A673 (cell line): Measurements from ENCODE around the gene GALNT14. TPM values are rescaled to one million over a fixed set of nuclear protein-coding genes. Genes with fewer than 3 reads are reported as not detected.

Source experiments
- BruUV-seq: library from RNA; stranded (reverse); fragments of 400-500 nt; replicated peaks from 2 replicates; lab custom pipeline; 2021; lab: Mats Ljungman, UMichigan
- CTCF ChIA-PET: fragments of 300-600 bp; sonication (Branson Sonifier 250); formaldehyde crosslinking; loops from one replicate; lab custom pipeline; 2022; ENCODE audit warnings: antibody characterized with exemption; lab: Charles Lee
- POLR2A ChIA-PET: fragments of 300-600 bp; sonication (Branson Sonifier 250); formaldehyde crosslinking; loops from one replicate; lab custom pipeline; 2022; ENCODE audit warnings: antibody characterized with exemption; ENCODE audit not compliant: low non-redundant PET; lab: Charles Lee
- DNase-seq: peaks from one replicate; pipeline ENCODE4 v3.0.0-alpha.2; 2015; ENCODE audit warnings: low spot score
- H3K27ac ChIP-seq: fragments of 200-600 bp; sonication (generic); 2 replicates; pipeline ENCODE4 v1.5.1; 2016; ENCODE audit warnings: mixed run types, low read depth, mild to moderate bottlenecking, mixed read lengths, antibody characterized with exemption, low read length; ENCODE audit not compliant: poor library complexity, severe bottlenecking
- H3K27me3 ChIP-seq: fragments of 200-600 bp; sonication (generic); replicated peaks from 2 replicates; pipeline ENCODE4 v1.6.1; 2017; ENCODE audit warnings: mixed run types, low read depth, mild to moderate bottlenecking, mixed read lengths, antibody characterized with exemption, low read length; ENCODE audit not compliant: insufficient read depth, poor library complexity
- H3K36me3 ChIP-seq: fragments of 200-600 bp; sonication (generic); 2 replicates; pipeline ENCODE4 v1.6.1; 2016; ENCODE audit warnings: mixed run types, mild to moderate bottlenecking, mixed read lengths, antibody characterized with exemption, low read length; ENCODE audit not compliant: insufficient read depth, poor library complexity, severe bottlenecking
- H3K4me1 ChIP-seq: fragments of 200-600 bp; sonication (generic); 2 replicates; pipeline ENCODE4 v1.6.1; 2017; ENCODE audit warnings: mixed run types, mild to moderate bottlenecking, mixed read lengths, antibody characterized with exemption, low read length; ENCODE audit not compliant: insufficient read depth, poor library complexity, severe bottlenecking
- H3K4me3 ChIP-seq: fragments of 200-600 bp; sonication (generic); 2 replicates; pipeline ENCODE4 v1.5.1; 2016; ENCODE audit warnings: low read depth, mixed run types, mild to moderate bottlenecking, mixed read lengths, low read length; ENCODE audit not compliant: poor library complexity, severe bottlenecking
- H3K9me3 ChIP-seq: fragments of 200-600 bp; sonication (generic); 2 replicates; pipeline ENCODE4 v1.6.1; 2016; ENCODE audit warnings: mixed run types, low read depth, mild to moderate bottlenecking, mixed read lengths, antibody characterized with exemption, low read length; ENCODE audit not compliant: poor library complexity, severe bottlenecking
- CTCF ChIP-seq: fragments of 300-800, 200-600 bp; sonication (generic); conservative IDR thresholded peaks from 2 replicates; pipeline ENCODE4 v1.5.1; 2017; ENCODE audit warnings: low read depth, mild to moderate bottlenecking, antibody characterized with exemption, low read length, moderate library complexity, mixed read lengths
- EZH2 ChIP-seq: fragments of 200-600 bp; sonication (generic); IDR thresholded peaks from 2 replicates; pipeline ENCODE4 v1.6.1; 2017; ENCODE audit warnings: borderline replicate concordance, low read depth, mild to moderate bottlenecking, mixed read lengths, antibody characterized with exemption, low read length; ENCODE audit not compliant: poor library complexity, severe bottlenecking
- intact Hi-C: fragments of 100-400 bp; cut with micrococcal nuclease; formaldehyde crosslinking; loops from one replicate; pipeline ENCODE4 v1.10.0; 2022; ENCODE audit not compliant: unreplicated experiment
- total RNA-seq: library from RNA; stranded (reverse); gene quantifications from 2 replicates; pipeline ENCODE4 v1.2.3, GENCODE V29; 2021

The GALNT14 gene
- total RNA-seq, 1 experiment from 2014 or later, result 9.7 TPM

DNA sequence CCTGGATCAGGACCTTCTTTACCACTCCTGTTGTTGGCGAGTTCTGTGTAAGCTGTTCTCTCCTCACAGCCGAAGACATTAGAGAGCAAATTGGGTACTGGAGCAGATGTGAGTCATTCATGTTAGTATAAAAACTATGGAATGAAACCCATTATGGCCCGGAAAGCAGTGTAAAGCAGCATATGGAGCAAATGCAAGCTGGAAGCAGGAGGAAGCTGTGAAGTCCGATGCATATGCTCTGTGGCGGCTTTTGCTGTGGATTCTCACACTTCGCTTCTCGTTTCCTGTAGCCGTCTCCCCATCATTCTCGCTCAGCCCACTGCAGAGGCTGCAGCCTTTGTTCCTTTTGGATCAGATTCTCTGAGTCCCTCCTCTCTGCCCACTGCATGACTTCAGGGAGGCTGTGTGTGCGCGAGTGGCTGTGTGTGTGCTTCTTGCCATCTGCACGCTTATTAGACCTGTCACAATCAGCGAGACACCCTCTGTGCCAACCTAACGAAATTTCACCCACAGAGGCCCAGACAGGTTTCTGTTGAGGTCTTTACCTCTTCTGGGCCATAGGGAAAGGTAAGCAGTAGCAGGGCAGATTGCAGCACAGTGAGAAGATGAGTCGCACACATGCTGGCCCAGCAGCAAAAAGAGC lies 3.3 kb upstream of the GALNT14 start:
- no peak overlapping the region for H3K4me3 ChIP-seq
- no peak overlapping the region for H3K27ac ChIP-seq
- H3K9me3 ChIP-seq, result no peaks in the 10 kb centered on the region
- H3K4me1 ChIP-seq, result peaks cover 9% of the 10 kb centered on the region
- no peak for DNase-seq
- TF ChIP-seq EZH2 (no peak), CTCF (no peak)
- peaks cover 27% of the 10 kb centered on the region for H3K27me3 ChIP-seq
- ChIA-PET CTCF (no interaction called here), POLR2A (no interaction called here)
- H3K36me3 ChIP-seq, result no peaks in the 10 kb centered on the region
- BruUV-seq, result no TSS peak
- intact Hi-C loops, result no loop called here

DNA sequence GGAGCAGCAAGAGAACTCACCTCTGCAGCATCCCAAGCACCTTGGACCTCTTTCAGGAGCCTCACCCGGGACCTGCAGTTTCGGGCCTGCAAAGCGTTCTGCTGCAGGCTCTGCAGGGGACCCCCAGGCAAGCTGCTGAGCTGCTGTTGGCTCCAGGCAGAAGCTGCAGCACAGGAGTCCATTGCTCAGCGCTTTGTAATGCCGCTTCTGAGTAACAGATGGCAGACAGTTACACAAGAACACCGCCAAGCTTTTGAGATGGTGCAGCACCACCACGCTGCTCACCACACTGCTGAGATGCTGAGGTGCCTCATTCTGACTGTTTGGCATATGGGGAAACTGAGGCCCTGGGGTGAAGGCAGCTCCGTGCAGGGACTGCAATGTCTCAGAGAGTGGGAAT lies 1.9 kb upstream of the GALNT14 start:
- no peaks in the 10 kb centered on the region for H3K36me3 ChIP-seq
- intact Hi-C loops, result no loop called here
- H3K27ac ChIP-seq, result no peak overlapping the region
- peaks cover 9% of the 10 kb centered on the region for H3K4me1 ChIP-seq
- no peak overlapping the region for H3K4me3 ChIP-seq
- no peaks in the 10 kb centered on the region for H3K9me3 ChIP-seq
- no TSS peak for BruUV-seq
- H3K27me3 ChIP-seq, result peaks cover 28% of the 10 kb centered on the region
- CTCF ChIA-PET, result no interaction called here
- POLR2A ChIA-PET, result no interaction called here
- DNase-seq, result no peak
- TF ChIP-seq EZH2 (no peak), CTCF (no peak)

DNA sequence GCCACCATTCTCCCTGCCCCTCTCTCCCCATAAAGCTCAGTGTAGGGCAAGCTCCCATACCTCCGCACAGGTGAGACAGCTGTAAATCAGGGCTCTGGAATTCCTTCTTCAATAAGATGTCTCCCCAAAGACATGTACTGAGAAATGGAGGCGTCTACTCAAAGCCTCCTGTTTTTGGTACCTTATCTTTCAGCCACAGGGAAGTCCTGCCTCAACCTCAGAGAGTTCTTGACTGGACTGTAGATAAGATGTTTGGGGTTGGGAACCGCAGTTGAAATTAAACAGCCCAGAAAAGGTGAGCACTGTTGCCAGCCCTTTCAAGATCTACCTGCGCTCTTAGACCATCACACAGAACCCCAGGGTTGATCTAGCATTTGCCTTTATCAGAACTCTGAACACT lies 1.4 kb upstream of the GALNT14 start:
- H3K27me3 ChIP-seq, result peaks cover 27% of the 10 kb centered on the region
- BruUV-seq, result no TSS peak
- no peak for TF ChIP-seq CTCF
- no peak for TF ChIP-seq EZH2

More for the DNA sequence above, 1.4 kb upstream of the GALNT14 start:
- no peak overlapping the region for H3K27ac ChIP-seq
- no peaks in the 10 kb centered on the region for H3K36me3 ChIP-seq
- CTCF ChIA-PET, result no interaction called here
- H3K9me3 ChIP-seq, result no peaks in the 10 kb centered on the region
- peaks cover 9% of the 10 kb centered on the region for H3K4me1 ChIP-seq
- intact Hi-C loops, result no loop called here
- H3K4me3 ChIP-seq, result no peak overlapping the region
- DNase-seq, result no peak
- POLR2A ChIA-PET, result no interaction called here
